Measurements from ENCODE around the gene KRT13.

Gene KRT13

DNA sequence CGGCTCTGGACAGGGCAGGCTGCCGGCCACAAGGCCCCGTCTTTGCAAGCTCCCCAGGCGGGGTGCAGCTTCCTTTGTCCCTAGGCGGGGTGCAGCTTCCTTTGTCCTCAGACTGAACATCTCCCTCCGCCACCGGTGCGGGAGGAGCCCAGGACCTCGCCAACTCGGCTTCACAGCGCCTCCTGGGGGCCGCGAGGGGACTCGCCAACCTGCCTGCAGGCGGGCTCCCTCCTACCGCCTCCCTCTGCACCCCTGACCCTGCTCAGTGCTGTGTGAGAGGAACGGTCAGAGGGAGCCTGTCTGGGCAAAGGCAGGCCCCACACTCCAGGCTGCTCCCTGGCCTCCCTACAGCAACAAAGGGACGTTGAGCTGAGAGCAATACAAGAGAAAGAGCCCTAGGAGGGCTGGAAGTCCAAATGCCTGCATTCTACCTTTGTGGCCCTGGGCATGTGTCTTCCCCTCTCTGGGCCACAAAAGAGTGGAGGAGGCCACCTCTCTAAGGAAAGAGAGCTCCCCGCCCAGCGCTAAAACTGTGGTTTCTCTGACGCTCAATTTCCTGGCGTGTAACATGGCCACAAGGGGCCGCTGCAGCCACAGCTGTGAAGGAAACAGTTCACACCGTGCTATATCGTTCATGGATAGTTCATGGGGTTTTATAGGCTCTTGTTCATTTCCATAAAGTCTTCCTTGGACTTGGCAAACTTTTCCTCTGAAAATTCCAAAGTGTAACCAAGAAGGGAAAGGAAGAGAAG lies 43.6 kb upstream of the KRT13 start:
- DNase-seq (ENCODE audit: low read depth): peak; percentile 67
- TF ChIP-seq CTCF (IDR thresholded peaks at IDR 0.05; ENCODE audit: insufficient read depth, low read depth, low read length, missing control alignments): peak; percentile 80
- H3K4me3 ChIP-seq (ENCODE audit: low read depth, low read length): no peak overlapping the region

- DNase-seq (ENCODE audit: low read depth): no peak
- no peak for TF ChIP-seq CTCF (IDR thresholded peaks at IDR 0.05; ENCODE audit: insufficient read depth, low read depth, low read length, missing control alignments)
- no peak overlapping the region for H3K4me3 ChIP-seq (ENCODE audit: low read depth, low read length)
These were observed 42.8 kb upstream of the KRT13 start for GRCh38 chr17:41547921-41548843.

GRCh38 chr17:41547378-41547841 lies 42.0 kb upstream of the KRT13 start:
- no peak for TF ChIP-seq CTCF (IDR thresholded peaks at IDR 0.05; ENCODE audit: insufficient read depth, low read depth, low read length, missing control alignments)
- DNase-seq (ENCODE audit: low read depth): no peak
- H3K4me3 ChIP-seq (ENCODE audit: low read depth, low read length): no peak overlapping the region

- no peak for TF ChIP-seq CTCF (IDR thresholded peaks at IDR 0.05; ENCODE audit: insufficient read depth, low read depth, low read length, missing control alignments)
- no peak overlapping the region for H3K4me3 ChIP-seq (ENCODE audit: low read depth, low read length)
- DNase-seq (ENCODE audit: low read depth): no peak
These were observed 41.4 kb upstream of the KRT13 start for GRCh38 chr17:41546819-41547218.

DNA sequence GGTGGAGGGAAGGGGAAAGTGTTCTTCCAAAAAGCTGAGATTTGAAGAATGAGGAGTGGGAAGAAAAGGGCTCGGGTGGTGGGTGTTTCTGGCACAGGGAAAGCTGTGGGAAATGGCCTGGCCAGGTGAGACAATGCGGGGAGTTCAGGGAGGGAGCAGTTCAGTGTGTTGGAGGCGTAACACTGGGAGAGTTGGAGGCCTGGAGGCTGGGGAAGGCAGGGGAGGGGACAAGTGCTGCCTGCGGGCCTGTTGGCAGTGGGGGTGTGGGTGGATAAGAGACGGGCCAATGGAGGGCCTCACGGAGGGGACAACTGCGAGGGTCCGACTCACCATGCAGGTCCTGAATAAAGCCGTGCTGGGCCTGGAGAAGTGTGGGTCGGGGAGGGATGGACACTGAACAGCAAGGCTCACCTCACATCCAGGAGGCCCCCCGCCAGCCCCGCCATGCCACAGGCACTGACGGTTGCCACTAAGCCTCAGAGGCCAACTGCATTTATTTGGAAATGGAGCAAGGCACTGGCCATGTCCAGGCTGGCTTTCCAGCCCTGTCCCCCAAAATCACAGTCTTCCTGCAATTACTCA lies 40.5 kb upstream of the KRT13 start:
- H3K4me3 ChIP-seq (ENCODE audit: low read depth, low read length): no peak overlapping the region
- no peak for DNase-seq (ENCODE audit: low read depth)
- no peak for TF ChIP-seq CTCF (IDR thresholded peaks at IDR 0.05; ENCODE audit: insufficient read depth, low read depth, low read length, missing control alignments)

GRCh38 chr17:41544935-41545334 lies 39.5 kb upstream of the KRT13 start:
- TF ChIP-seq CTCF (IDR thresholded peaks at IDR 0.05; ENCODE audit: insufficient read depth, low read depth, low read length, missing control alignments): no peak

More at GRCh38 chr17:41544935-41545334, 39.5 kb upstream of the KRT13 start:
- H3K4me3 ChIP-seq (ENCODE audit: low read depth, low read length): no peak overlapping the region
- DNase-seq (ENCODE audit: low read depth): no peak
